Endothelial cell of umbilical vein (primary cell): Measurements from ENCODE around the gene MRPL2.

Source experiments
- CTCF ChIP-seq, 2 donors: IDR thresholded peaks; 1 replicate in 1 of 2; 2 replicates in 1 of 2; pipeline ENCODE4 v1.5.1; 2011; ENCODE audit warnings: low read length in 2 of 2, mild to moderate bottlenecking in 2 of 2, moderate library complexity in 2 of 2, control low read depth in 1 of 2, inconsistent platforms in 1 of 2, low read depth in 1 of 2; ENCODE audit not compliant: insufficient read depth in 1 of 2; ENCODE audit errors: extremely low read depth in 1 of 2
- EZH2 ChIP-seq: IDR thresholded peaks from 2 replicates; pipeline ENCODE4 v1.6.1; 2012; ENCODE audit warnings: borderline replicate concordance, low read depth, mild to moderate bottlenecking, moderate library complexity, low read length, inconsistent platforms; ENCODE audit not compliant: severe bottlenecking
- FOS ChIP-seq: IDR thresholded peaks from 2 replicates; pipeline ENCODE4 v1.6.1; 2011; ENCODE audit warnings: mild to moderate bottlenecking, low read length, moderate library complexity, borderline replicate concordance; ENCODE audit not compliant: insufficient read depth
- MAX ChIP-seq: IDR thresholded peaks from 2 replicates; pipeline ENCODE4 v1.6.1; 2011; ENCODE audit not compliant: insufficient read depth, insufficient read length
- MYC ChIP-seq: IDR thresholded peaks from one replicate; pipeline ENCODE4 v1.6.1; 2011; ENCODE audit warnings: mild to moderate bottlenecking, low read depth, low read length
- POLR2A ChIP-seq: IDR thresholded peaks from 2 replicates; pipeline ENCODE4 v1.6.1; 2012; ENCODE audit warnings: low read depth, mild to moderate bottlenecking, control low read depth, low read length
- POLR2AphosphoS5 ChIP-seq: IDR thresholded peaks from 2 replicates; pipeline ENCODE4 v1.6.1; 2012; ENCODE audit warnings: low read depth, mild to moderate bottlenecking, control low read depth, low read length, moderate library complexity; ENCODE audit not compliant: insufficient read depth

DNA sequence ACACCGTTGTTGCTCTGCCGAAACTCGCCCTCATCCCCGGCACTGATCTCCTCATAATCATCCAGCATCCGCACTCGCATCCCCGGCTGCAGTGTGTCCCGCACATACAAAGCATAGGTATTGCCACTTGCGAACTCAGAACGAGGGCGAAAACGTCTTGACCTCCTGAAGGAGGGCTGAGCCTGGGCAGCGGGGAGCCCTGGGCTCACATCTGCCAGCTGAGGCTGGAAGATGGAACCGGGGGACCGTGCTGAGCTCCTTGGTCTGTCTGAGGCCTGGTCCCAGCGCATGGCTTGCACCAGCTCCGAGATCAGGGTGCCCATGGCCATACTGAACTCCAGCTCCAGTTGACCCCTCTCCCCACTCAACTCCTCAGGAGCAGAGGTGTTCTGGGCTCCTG lies 8.3 kb downstream of the MRPL2 start:
- TF ChIP-seq CTCF (IDR thresholded peaks at IDR 0.05; ENCODE audit: extremely low read depth in 1 of 2, insufficient read depth in 1 of 2, low read depth in 1 of 2, low read length in 2 of 2) (no peak), POLR2A (no peak), EZH2 (no peak), MAX (no peak), FOS (no peak), POLR2AphosphoS5 (no peak), MYC (no peak)
